ENCODE data around the gene MAP2K2. TPM values are rescaled to one million over a fixed set of nuclear protein-coding genes. Genes with fewer than 3 reads are reported as not detected.

Gene MAP2K2
- total RNA-seq, 1 donor from 2014 or later, result 154 TPM

GRCh38 chr19:4049432-4049831 is 74.5 kb downstream of the MAP2K2 start:
- Mint-ChIP-seq H3K4me3 (ENCODE audit: low read depth) (no peak overlapping the region), H3K9me3 (ENCODE audit: low read depth) (no peaks in the 10 kb centered on the region), H3K27ac (no peak overlapping the region)

GRCh38 chr19:4046946-4047683 is 76.8 kb downstream of the MAP2K2 start:
- H3K27ac Mint-ChIP-seq, result no peak overlapping the region
- no peak for DNase-seq (ENCODE audit: low spot score, unreplicated experiment)
- no peak for TF ChIP-seq CTCF (IDR thresholded peaks at IDR 0.05; ENCODE audit: unreplicated experiment)

More at GRCh38 chr19:4049432-4049831, 74.5 kb downstream of the MAP2K2 start:
- peaks cover 6% of the 10 kb centered on the region for H3K4me1 Mint-ChIP-seq (ENCODE audit: low read depth)
- TF ChIP-seq CTCF (IDR thresholded peaks at IDR 0.05; ENCODE audit: unreplicated experiment), result no peak
- H3K36me3 Mint-ChIP-seq (ENCODE audit: insufficient read depth), result peaks cover 22% of the 10 kb centered on the region
- DNase-seq (ENCODE audit: low spot score, unreplicated experiment), result no peak
- no peaks in the 10 kb centered on the region for H3K27me3 Mint-ChIP-seq

GRCh38 chr19:4046362-4046691 is 77.6 kb downstream of the MAP2K2 start:
- no peak for TF ChIP-seq CTCF (IDR thresholded peaks at IDR 0.05; ENCODE audit: unreplicated experiment)
- Mint-ChIP-seq H3K36me3 (ENCODE audit: insufficient read depth) (peaks cover 12% of the 10 kb centered on the region), H3K4me3 (ENCODE audit: low read depth) (no peak overlapping the region), H3K4me1 (ENCODE audit: low read depth) (no peaks in the 10 kb centered on the region), H3K27ac (no peak overlapping the region), H3K27me3 (no peaks in the 10 kb centered on the region), H3K9me3 (ENCODE audit: low read depth) (no peaks in the 10 kb centered on the region)
- DNase-seq (ENCODE audit: low spot score, unreplicated experiment), result no peak

More at GRCh38 chr19:4046946-4047683, 76.8 kb downstream of the MAP2K2 start:
- Mint-ChIP-seq H3K9me3 (ENCODE audit: low read depth) (no peaks in the 10 kb centered on the region), H3K27me3 (no peaks in the 10 kb centered on the region), H3K4me1 (ENCODE audit: low read depth) (no peaks in the 10 kb centered on the region), H3K36me3 (ENCODE audit: insufficient read depth) (peaks cover 12% of the 10 kb centered on the region), H3K4me3 (ENCODE audit: low read depth) (no peak overlapping the region)

GRCh38 chr19:4045597-4046361 is 78.1 kb downstream of the MAP2K2 start:
- H3K4me1 Mint-ChIP-seq (ENCODE audit: low read depth), result no peaks in the 10 kb centered on the region
- TF ChIP-seq CTCF (IDR thresholded peaks at IDR 0.05; ENCODE audit: unreplicated experiment), result no peak
- peaks cover 8% of the 10 kb centered on the region for H3K36me3 Mint-ChIP-seq (ENCODE audit: insufficient read depth)
- H3K9me3 Mint-ChIP-seq (ENCODE audit: low read depth), result no peaks in the 10 kb centered on the region
- no peak for DNase-seq (ENCODE audit: low spot score, unreplicated experiment)
- no peaks in the 10 kb centered on the region for H3K27me3 Mint-ChIP-seq
- H3K27ac Mint-ChIP-seq, result no peak overlapping the region
- no peak overlapping the region for H3K4me3 Mint-ChIP-seq (ENCODE audit: low read depth)

GRCh38 chr19:4044990-4045465 is 78.9 kb downstream of the MAP2K2 start:
- no peak for DNase-seq (ENCODE audit: low spot score, unreplicated experiment)
- Mint-ChIP-seq H3K27me3 (no peaks in the 10 kb centered on the region), H3K36me3 (ENCODE audit: insufficient read depth) (peaks cover 5% of the 10 kb centered on the region)

More at GRCh38 chr19:4044990-4045465, 78.9 kb downstream of the MAP2K2 start:
- H3K4me1 Mint-ChIP-seq (ENCODE audit: low read depth), result no peaks in the 10 kb centered on the region
- TF ChIP-seq CTCF (IDR thresholded peaks at IDR 0.05; ENCODE audit: unreplicated experiment), result no peak
- no peak overlapping the region for H3K4me3 Mint-ChIP-seq (ENCODE audit: low read depth)
- H3K27ac Mint-ChIP-seq, result no peak overlapping the region
- no peaks in the 10 kb centered on the region for H3K9me3 Mint-ChIP-seq (ENCODE audit: low read depth)
